H1 (cell line): ENCODE measurements around the gene RABGAP1.

Experiments used
- BRCA1 ChIP-seq: IDR thresholded peaks from 2 replicates; pipeline ENCODE4 v1.6.1; 2012; ENCODE audit warnings: low read depth, low read length, improper control_type of control experiment
- EP300 ChIP-seq, 2 experiments: IDR thresholded peaks; 1 replicate in 1 of 2; 2 replicates in 1 of 2; pipeline ENCODE4 v1.6.1; 2011 to 2012; ENCODE audit warnings: low read depth in 2 of 2, low read length in 2 of 2, mild to moderate bottlenecking in 2 of 2, borderline replicate concordance in 1 of 2, inconsistent platforms in 1 of 2, moderate library complexity in 1 of 2
- POLR2AphosphoS5 ChIP-seq: IDR thresholded peaks from 2 replicates; pipeline ENCODE4 v1.6.1; 2011; ENCODE audit warnings: low read depth, low read length
- SAP30 ChIP-seq: fragments of 300-600 bp; sonication (generic); IDR thresholded peaks from 2 replicates; pipeline ENCODE4 v1.7.1; 2012; ENCODE audit warnings: low read length, moderate library complexity, mild to moderate bottlenecking, inconsistent platforms; ENCODE audit not compliant: insufficient read depth, insufficient replicate concordance
- TF ChIP-seq, protein P1 (sequence below), 3 experiments: IDR thresholded peaks; 1 replicate in 2 of 3; 2 replicates in 1 of 3; pipeline versions ENCODE4 v1.5.1 to v1.6.1; 2011; ENCODE audit warnings: low read length in 3 of 3, mild to moderate bottlenecking in 3 of 3, inconsistent platforms in 2 of 3, low read depth in 1 of 3, moderate library complexity in 1 of 3; ENCODE audit not compliant: insufficient read depth in 1 of 3; ENCODE audit errors: control extremely low read depth in 1 of 3

DNA sequence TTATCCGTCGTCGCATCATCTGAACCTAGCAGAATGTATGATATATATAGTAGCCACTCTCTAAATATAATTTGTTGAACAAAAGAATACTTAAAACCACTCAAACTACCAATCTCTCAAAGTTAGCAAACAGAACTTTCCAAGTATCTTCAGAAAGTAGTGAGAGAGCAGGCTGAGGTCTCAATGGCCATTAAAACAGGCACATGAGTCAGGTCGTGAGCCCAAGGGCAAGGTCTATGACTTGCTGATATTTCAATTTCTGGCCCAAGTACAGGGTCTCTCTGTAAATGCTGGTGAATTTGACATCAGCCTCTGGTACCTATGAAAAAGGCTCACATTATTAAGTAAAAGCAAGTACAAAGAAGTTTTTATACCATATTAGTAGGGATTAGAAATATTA is 187.8 kb downstream of the RABGAP1 start:
- TF ChIP-seq, protein P1, sequence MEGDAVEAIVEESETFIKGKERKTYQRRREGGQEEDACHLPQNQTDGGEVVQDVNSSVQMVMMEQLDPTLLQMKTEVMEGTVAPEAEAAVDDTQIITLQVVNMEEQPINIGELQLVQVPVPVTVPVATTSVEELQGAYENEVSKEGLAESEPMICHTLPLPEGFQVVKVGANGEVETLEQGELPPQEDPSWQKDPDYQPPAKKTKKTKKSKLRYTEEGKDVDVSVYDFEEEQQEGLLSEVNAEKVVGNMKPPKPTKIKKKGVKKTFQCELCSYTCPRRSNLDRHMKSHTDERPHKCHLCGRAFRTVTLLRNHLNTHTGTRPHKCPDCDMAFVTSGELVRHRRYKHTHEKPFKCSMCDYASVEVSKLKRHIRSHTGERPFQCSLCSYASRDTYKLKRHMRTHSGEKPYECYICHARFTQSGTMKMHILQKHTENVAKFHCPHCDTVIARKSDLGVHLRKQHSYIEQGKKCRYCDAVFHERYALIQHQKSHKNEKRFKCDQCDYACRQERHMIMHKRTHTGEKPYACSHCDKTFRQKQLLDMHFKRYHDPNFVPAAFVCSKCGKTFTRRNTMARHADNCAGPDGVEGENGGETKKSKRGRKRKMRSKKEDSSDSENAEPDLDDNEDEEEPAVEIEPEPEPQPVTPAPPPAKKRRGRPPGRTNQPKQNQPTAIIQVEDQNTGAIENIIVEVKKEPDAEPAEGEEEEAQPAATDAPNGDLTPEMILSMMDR (IDR thresholded peaks at IDR 0.05; ENCODE audit: control extremely low read depth in 1 of 3, insufficient read depth in 1 of 3, low read depth in 1 of 3, low read length in 3 of 3): no peak
- TF ChIP-seq BRCA1 (no peak), POLR2AphosphoS5 (no peak), EP300 (IDR thresholded peaks at IDR 0.05; ENCODE audit: borderline replicate concordance in 1 of 2, low read depth in 2 of 2, low read length in 2 of 2) (no peak), SAP30 (no peak)
